SK-N-SH treated with all-trans-retinoic acid at 6 μM for 48 hours (cell line): ENCODE measurements around the gene THOP1.

Source experiments
- ATAC-seq: fragments of 200-7000 bp; cut with Tn5 transposase; 3 replicates; pipeline ENCODE4 v1.9.1; 2020; ENCODE audit warnings: mild to moderate bottlenecking, moderate library complexity
- ARNTL ChIP-seq: fragments of 450-650 bp; formaldehyde crosslinking; IDR thresholded peaks from 2 replicates; pipeline ENCODE4 v1.5.0; 2020; ENCODE audit warnings: low read depth, mild to moderate bottlenecking, moderate library complexity, borderline replicate concordance
- BACH2 ChIP-seq: fragments of 250-450 bp; sonication (Bioruptor Pico); IDR thresholded peaks from 2 replicates; pipeline ENCODE4 v1.9.0; 2021; ENCODE audit warnings: mild to moderate bottlenecking, borderline replicate concordance
- CSDC2 ChIP-seq: fragments of 250-450 bp; sonication (Bioruptor Pico); IDR thresholded peaks from 2 replicates; pipeline ENCODE4 v1.5.0; 2020; ENCODE audit warnings: mild to moderate bottlenecking, moderate library complexity
- ESRRG ChIP-seq: fragments of 250-450 bp; sonication (Bioruptor Pico); IDR thresholded peaks from 2 replicates; pipeline ENCODE4 v1.6.1; 2021; ENCODE audit warnings: mild to moderate bottlenecking
- GLIS3 ChIP-seq: fragments of 250-450 bp; sonication (Bioruptor Pico); IDR thresholded peaks from 2 replicates; pipeline ENCODE4 v1.5.0; 2020; ENCODE audit warnings: mild to moderate bottlenecking, moderate library complexity
- ISL1 ChIP-seq: fragments of 250-450 bp; sonication (Bioruptor Pico); IDR thresholded peaks from 2 replicates; pipeline ENCODE4 v2.1.2; 2022; ENCODE audit warnings: mild to moderate bottlenecking, moderate library complexity
- OSR1 ChIP-seq: fragments of 250-450 bp; sonication (Bioruptor Pico); IDR thresholded peaks from 2 replicates; pipeline ENCODE4 v1.8.0; 2022; ENCODE audit warnings: moderate library complexity, mild to moderate bottlenecking, inconsistent platforms
- PPARA ChIP-seq: fragments of 250-450 bp; sonication (Bioruptor Pico); IDR thresholded peaks from 2 replicates; pipeline ENCODE4 v1.5.0; 2020; ENCODE audit warnings: mild to moderate bottlenecking, borderline replicate concordance
- RARB ChIP-seq: fragments of 250-450 bp; sonication (Bioruptor Pico); IDR thresholded peaks from 2 replicates; pipeline ENCODE4 v1.8.0; 2021; ENCODE audit warnings: mild to moderate bottlenecking, moderate library complexity
- SNAI2 ChIP-seq: fragments of 250-450 bp; sonication (Bioruptor Pico); IDR thresholded peaks from 2 replicates; pipeline ENCODE4 v1.5.0; 2020; ENCODE audit warnings: mild to moderate bottlenecking, moderate library complexity
- TCF4 ChIP-seq: fragments of 250-450 bp; sonication (Bioruptor Pico); IDR thresholded peaks from 2 replicates; pipeline ENCODE4 v1.8.0; 2021; ENCODE audit warnings: mild to moderate bottlenecking, moderate library complexity, borderline replicate concordance
- TOX ChIP-seq: fragments of 250-450 bp; sonication (Bioruptor Pico); IDR thresholded peaks from 2 replicates; pipeline ENCODE4 v1.8.0; 2021; ENCODE audit warnings: mild to moderate bottlenecking, moderate library complexity, borderline replicate concordance
- ZC3H10 ChIP-seq: fragments of 250-450 bp; sonication (Bioruptor Pico); IDR thresholded peaks from 2 replicates; pipeline ENCODE4 v1.5.1; 2021; ENCODE audit warnings: mild to moderate bottlenecking, moderate library complexity
- ZFP3 ChIP-seq: fragments of 250-450 bp; sonication (Bioruptor Pico); IDR thresholded peaks from 2 replicates; pipeline ENCODE4 v1.5.0; 2020; ENCODE audit warnings: mild to moderate bottlenecking, moderate library complexity
- ZFP30 ChIP-seq: fragments of 450-650 bp; formaldehyde crosslinking; IDR thresholded peaks from 2 replicates; pipeline ENCODE4 v1.5.0; 2022; ENCODE audit warnings: mild to moderate bottlenecking, moderate library complexity
- ZNF565 ChIP-seq: fragments of 450-650 bp; formaldehyde crosslinking; conservative IDR thresholded peaks from 2 replicates; pipeline ENCODE4 v1.5.0; 2020; ENCODE audit warnings: low read depth, mild to moderate bottlenecking, moderate library complexity
- ZNF70 ChIP-seq: fragments of 450-650 bp; formaldehyde crosslinking; IDR thresholded peaks from 2 replicates; pipeline ENCODE4 v1.5.0; 2020; ENCODE audit warnings: mild to moderate bottlenecking, moderate library complexity
- TF ChIP-seq, protein P1 (sequence below): fragments of 250-450 bp; sonication (Bioruptor Pico); IDR thresholded peaks from 2 replicates; pipeline ENCODE4 v1.5.1; 2021; ENCODE audit warnings: mild to moderate bottlenecking, moderate library complexity
- TF ChIP-seq, protein P2 (sequence below): fragments of 250-450 bp; sonication (Bioruptor Pico); IDR thresholded peaks from 2 replicates; pipeline ENCODE4 v1.5.0; 2020; ENCODE audit warnings: mild to moderate bottlenecking, moderate library complexity
- TF ChIP-seq, protein P3 (sequence below): fragments of 250-450 bp; sonication (Bioruptor Pico); IDR thresholded peaks from 2 replicates; pipeline ENCODE4 v1.5.1; 2020; ENCODE audit warnings: low read depth, mild to moderate bottlenecking, moderate library complexity
- TF ChIP-seq, protein P4 (sequence below): fragments of 250-450 bp; sonication (Bioruptor Pico); IDR thresholded peaks from 2 replicates; pipeline ENCODE4 v1.8.0; 2020; ENCODE audit warnings: mild to moderate bottlenecking, moderate library complexity, borderline replicate concordance

The THOP1 gene

DNA sequence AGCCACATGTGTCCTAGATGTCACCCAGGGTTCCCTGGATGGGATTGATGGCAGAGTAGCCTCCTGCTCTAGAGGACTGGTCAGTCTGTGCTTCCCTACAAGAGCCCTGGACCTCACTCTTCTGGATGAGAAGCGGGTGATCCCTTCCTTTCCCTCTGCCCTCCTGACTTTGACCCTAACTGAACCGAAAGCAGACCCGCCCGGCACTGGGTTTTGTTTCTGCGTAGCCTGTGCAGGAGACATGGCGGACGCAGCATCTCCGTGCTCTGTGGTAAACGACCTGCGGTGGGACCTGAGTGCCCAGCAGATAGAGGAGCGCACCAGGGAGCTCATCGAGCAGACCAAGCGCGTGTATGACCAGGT, 4.9 kb downstream of the THOP1 start:
- no peak for ATAC-seq
- no peak for TF ChIP-seq ZC3H10 (CRISPR knock-in tag)
- TF ChIP-seq, protein P1, sequence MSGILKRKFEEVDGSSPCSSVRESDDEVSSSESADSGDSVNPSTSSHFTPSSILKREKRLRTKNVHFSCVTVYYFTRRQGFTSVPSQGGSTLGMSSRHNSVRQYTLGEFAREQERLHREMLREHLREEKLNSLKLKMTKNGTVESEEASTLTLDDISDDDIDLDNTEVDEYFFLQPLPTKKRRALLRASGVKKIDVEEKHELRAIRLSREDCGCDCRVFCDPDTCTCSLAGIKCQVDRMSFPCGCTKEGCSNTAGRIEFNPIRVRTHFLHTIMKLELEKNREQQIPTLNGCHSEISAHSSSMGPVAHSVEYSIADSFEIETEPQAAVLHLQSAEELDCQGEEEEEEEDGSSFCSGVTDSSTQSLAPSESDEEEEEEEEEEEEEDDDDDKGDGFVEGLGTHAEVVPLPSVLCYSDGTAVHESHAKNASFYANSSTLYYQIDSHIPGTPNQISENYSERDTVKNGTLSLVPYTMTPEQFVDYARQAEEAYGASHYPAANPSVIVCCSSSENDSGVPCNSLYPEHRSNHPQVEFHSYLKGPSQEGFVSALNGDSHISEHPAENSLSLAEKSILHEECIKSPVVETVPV (CRISPR knock-in tag) = no peak
- TF ChIP-seq TOX (CRISPR knock-in tag) = no peak
- no peak for TF ChIP-seq CSDC2 (CRISPR knock-in tag)
- TF ChIP-seq SNAI2 (CRISPR knock-in tag) = no peak
- no peak for TF ChIP-seq ZFP30 (CRISPR knock-in tag)
- no peak for TF ChIP-seq ISL1 (CRISPR knock-in tag)
- TF ChIP-seq ARNTL (CRISPR knock-in tag) = no peak
- no peak for TF ChIP-seq GLIS3 (CRISPR knock-in tag)
- TF ChIP-seq, protein P2, sequence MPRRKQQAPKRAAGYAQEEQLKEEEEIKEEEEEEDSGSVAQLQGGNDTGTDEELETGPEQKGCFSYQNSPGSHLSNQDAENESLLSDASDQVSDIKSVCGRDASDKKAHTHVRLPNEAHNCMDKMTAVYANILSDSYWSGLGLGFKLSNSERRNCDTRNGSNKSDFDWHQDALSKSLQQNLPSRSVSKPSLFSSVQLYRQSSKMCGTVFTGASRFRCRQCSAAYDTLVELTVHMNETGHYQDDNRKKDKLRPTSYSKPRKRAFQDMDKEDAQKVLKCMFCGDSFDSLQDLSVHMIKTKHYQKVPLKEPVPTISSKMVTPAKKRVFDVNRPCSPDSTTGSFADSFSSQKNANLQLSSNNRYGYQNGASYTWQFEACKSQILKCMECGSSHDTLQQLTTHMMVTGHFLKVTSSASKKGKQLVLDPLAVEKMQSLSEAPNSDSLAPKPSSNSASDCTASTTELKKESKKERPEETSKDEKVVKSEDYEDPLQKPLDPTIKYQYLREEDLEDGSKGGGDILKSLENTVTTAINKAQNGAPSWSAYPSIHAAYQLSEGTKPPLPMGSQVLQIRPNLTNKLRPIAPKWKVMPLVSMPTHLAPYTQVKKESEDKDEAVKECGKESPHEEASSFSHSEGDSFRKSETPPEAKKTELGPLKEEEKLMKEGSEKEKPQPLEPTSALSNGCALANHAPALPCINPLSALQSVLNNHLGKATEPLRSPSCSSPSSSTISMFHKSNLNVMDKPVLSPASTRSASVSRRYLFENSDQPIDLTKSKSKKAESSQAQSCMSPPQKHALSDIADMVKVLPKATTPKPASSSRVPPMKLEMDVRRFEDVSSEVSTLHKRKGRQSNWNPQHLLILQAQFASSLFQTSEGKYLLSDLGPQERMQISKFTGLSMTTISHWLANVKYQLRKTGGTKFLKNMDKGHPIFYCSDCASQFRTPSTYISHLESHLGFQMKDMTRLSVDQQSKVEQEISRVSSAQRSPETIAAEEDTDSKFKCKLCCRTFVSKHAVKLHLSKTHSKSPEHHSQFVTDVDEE (CRISPR knock-in tag) = no peak
- TF ChIP-seq, protein P3, sequence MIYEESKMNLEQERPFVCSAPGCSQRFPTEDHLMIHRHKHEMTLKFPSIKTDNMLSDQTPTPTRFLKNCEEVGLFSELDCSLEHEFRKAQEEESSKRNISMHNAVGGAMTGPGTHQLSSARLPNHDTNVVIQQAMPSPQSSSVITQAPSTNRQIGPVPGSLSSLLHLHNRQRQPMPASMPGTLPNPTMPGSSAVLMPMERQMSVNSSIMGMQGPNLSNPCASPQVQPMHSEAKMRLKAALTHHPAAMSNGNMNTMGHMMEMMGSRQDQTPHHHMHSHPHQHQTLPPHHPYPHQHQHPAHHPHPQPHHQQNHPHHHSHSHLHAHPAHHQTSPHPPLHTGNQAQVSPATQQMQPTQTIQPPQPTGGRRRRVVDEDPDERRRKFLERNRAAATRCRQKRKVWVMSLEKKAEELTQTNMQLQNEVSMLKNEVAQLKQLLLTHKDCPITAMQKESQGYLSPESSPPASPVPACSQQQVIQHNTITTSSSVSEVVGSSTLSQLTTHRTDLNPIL (CRISPR knock-in tag) = no peak
- no peak for TF ChIP-seq PPARA
- TF ChIP-seq ZNF565 (CRISPR knock-in tag) = no peak
- no peak for TF ChIP-seq RARB (CRISPR knock-in tag)
- TF ChIP-seq OSR1 = no peak
- no peak for TF ChIP-seq BACH2 (CRISPR knock-in tag)
- no peak for TF ChIP-seq ZFP3 (CRISPR knock-in tag)
- TF ChIP-seq TCF4 (CRISPR knock-in tag) = no peak
- TF ChIP-seq ESRRG (CRISPR knock-in tag) = no peak
- TF ChIP-seq ZNF70 = no peak

DNA sequence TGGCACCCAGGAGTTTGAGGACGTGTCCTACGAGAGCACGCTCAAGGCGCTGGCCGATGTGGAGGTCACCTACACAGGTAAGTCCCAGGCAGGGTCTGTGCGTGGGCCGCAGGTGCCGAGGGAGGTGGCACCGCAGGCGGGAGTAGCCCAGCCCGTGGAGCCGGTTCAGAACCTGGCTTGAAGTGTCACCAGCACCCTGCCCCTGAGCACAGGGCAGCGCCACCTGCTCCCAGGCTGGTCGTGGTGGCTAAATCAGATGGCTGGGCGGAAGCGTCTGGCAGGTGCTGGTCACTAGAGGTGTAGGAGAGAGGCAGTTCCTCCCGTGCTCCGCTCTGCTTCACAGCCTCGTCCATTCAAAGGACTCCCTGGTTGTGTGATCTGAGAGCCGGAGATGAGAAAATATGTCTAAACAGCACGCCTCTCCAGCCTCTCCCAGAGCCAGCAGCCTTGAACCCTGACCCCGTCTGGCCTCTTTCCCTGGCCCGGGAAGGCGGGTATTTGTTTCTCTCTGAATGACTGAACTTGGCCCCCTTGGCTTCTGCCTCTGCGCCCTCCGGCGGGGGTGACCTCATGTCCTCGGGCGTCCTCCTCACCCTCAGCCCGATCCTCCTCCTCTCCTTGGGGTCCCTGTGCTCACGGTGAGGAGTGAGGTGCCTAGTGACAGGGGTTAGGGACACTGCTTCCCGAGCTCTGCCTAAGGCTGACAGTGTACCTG, 5.4 kb downstream of the THOP1 start:
- no peak for TF ChIP-seq BACH2 (CRISPR knock-in tag)
- TF ChIP-seq, all 23 proteins: peak for 0
- ATAC-seq = no peak

DNA sequence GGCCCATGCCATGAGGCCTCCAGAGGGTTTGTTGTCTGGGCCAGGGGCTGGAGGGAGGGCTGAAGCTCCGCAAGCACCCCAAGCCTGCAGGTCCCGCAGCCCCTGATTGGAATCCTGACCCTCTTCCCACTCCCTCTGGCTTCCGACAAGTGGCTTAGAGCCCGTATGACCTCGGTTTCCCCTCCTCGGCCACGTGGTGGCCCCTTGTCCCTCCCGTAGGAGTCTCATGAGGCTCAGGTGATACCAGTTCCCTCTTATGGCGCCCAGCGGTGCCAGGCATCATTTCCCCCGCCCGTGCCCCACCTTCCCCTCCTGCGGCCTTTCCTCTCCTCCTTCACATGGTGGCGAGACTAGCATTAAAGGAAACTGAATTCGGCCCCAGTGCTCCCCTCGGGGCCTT, 6.1 kb downstream of the THOP1 start:
- no peak for ATAC-seq
- TF ChIP-seq ARNTL (CRISPR knock-in tag) = no peak
- no peak for TF ChIP-seq GLIS3 (CRISPR knock-in tag)
- no peak for TF ChIP-seq SNAI2 (CRISPR knock-in tag)
- no peak for TF ChIP-seq BACH2 (CRISPR knock-in tag)
- TF ChIP-seq ZFP30 (CRISPR knock-in tag) = no peak
- TF ChIP-seq ZFP3 (CRISPR knock-in tag) = no peak
- no peak for TF ChIP-seq RARB (CRISPR knock-in tag)
- TF ChIP-seq, protein P4, sequence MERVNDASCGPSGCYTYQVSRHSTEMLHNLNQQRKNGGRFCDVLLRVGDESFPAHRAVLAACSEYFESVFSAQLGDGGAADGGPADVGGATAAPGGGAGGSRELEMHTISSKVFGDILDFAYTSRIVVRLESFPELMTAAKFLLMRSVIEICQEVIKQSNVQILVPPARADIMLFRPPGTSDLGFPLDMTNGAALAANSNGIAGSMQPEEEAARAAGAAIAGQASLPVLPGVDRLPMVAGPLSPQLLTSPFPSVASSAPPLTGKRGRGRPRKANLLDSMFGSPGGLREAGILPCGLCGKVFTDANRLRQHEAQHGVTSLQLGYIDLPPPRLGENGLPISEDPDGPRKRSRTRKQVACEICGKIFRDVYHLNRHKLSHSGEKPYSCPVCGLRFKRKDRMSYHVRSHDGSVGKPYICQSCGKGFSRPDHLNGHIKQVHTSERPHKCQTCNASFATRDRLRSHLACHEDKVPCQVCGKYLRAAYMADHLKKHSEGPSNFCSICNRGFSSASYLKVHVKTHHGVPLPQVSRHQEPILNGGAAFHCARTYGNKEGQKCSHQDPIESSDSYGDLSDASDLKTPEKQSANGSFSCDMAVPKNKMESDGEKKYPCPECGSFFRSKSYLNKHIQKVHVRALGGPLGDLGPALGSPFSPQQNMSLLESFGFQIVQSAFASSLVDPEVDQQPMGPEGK (CRISPR knock-in tag) = no peak
- no peak for TF ChIP-seq ZC3H10 (CRISPR knock-in tag)
- no peak for TF ChIP-seq TOX (CRISPR knock-in tag)
- TF ChIP-seq, protein P1 (CRISPR knock-in tag) = no peak
- no peak for TF ChIP-seq TCF4 (CRISPR knock-in tag)
- TF ChIP-seq OSR1 = no peak
- no peak for TF ChIP-seq CSDC2 (CRISPR knock-in tag)
- no peak for TF ChIP-seq ZNF70
- no peak for TF ChIP-seq PPARA
- TF ChIP-seq, protein P2 (CRISPR knock-in tag) = no peak
